Peyer's patch (tissue), 4 donors: ENCODE measurements around the gene ELMOD3.

Experiments used
- POLR2A ChIP-seq, 2 donors: fragments of 450-650 bp; IDR thresholded peaks; one replicate each; pipeline ENCODE4 v1.5.1; 2017; ENCODE audit warnings: antibody characterized with exemption in 2 of 2, mild to moderate bottlenecking in 2 of 2, moderate library complexity in 2 of 2
- TF ChIP-seq, protein P1 (sequence below), 6 experiments: fragments of 450-650 bp in 4 of 6; fragments of 200-600 bp in 2 of 6; sonication (generic) in 1 of 6; IDR thresholded peaks; one replicate each; pipeline ENCODE4 v1.5.1; 2017 to 2019; ENCODE audit warnings: antibody characterized with exemption in 6 of 6, mild to moderate bottlenecking in 3 of 6, moderate library complexity in 1 of 6

DNA sequence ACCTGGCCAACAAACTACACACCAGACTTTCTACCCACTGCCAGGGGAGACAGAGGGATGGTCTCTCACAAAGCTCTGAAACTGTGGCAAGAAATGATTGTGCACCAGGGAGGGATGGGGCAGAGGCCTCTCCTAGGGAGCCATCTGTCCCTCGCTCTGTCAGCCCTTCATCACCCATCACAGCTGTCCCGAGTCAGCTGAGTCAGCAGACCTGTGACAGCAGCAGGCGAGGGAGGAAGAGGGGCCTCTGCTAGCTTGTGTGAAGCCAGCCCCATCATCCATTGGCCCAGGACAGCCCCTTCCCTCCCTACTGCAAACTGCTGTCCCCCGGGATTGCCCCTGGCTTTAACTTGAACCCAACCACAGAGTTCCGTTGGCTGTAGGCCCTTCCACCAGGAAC lies 69.0 kb downstream of the ELMOD3 start:
- TF ChIP-seq, protein P1, sequence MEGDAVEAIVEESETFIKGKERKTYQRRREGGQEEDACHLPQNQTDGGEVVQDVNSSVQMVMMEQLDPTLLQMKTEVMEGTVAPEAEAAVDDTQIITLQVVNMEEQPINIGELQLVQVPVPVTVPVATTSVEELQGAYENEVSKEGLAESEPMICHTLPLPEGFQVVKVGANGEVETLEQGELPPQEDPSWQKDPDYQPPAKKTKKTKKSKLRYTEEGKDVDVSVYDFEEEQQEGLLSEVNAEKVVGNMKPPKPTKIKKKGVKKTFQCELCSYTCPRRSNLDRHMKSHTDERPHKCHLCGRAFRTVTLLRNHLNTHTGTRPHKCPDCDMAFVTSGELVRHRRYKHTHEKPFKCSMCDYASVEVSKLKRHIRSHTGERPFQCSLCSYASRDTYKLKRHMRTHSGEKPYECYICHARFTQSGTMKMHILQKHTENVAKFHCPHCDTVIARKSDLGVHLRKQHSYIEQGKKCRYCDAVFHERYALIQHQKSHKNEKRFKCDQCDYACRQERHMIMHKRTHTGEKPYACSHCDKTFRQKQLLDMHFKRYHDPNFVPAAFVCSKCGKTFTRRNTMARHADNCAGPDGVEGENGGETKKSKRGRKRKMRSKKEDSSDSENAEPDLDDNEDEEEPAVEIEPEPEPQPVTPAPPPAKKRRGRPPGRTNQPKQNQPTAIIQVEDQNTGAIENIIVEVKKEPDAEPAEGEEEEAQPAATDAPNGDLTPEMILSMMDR (IDR thresholded peaks at IDR 0.05): no peak
- TF ChIP-seq POLR2A (IDR thresholded peaks at IDR 0.05): no peak
